Measurements from ENCODE around the gene TECR. TPM values are rescaled to one million over a fixed set of nuclear protein-coding genes. Genes with fewer than 3 reads are reported as not detected.

Gene TECR
- total RNA-seq, 1 donor from 2014 or later = 20.0 TPM

DNA sequence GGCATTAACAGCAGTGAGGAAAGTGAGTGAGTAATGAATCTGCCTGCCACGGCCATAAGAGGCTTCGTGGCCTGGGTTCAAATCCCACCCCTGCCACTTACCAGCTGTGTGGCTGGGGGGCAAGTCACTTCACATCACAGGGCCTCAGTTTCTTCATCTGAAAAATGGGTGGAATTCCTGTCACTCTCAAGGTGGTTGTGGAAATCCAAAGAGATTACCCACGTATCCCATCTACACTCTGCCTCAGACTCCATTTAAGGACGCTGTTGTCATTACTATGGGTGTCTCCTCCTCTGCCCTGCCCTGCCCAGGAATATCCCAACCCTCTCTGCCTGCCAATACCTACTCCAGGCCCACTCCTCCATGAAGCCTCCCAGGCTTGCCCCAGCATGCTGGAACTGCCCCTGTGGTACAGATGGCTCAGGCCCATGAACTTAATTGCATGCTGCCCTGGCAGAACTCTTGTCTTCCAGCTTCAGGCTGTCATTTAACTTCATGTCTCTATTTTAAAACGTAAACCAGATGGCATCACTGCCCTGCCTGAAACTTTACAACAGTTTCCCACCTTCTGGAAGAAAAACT, 36.5 kb upstream of the TECR start:
- H3K36me3 ChIP-seq (ENCODE audit: control insufficient read depth, insufficient read depth, low read length) = peaks cover 20% of the 10 kb centered on the region
- H3K27me3 ChIP-seq (ENCODE audit: control insufficient read depth, insufficient read depth, low read length) = no peaks in the 10 kb centered on the region
- H3K4me3 ChIP-seq (ENCODE audit: low read depth, low read length) = no peak overlapping the region
- DNase-seq (ENCODE audit: low read depth) (no peak), FAIRE-seq (no peak)
- TF ChIP-seq, protein P1, sequence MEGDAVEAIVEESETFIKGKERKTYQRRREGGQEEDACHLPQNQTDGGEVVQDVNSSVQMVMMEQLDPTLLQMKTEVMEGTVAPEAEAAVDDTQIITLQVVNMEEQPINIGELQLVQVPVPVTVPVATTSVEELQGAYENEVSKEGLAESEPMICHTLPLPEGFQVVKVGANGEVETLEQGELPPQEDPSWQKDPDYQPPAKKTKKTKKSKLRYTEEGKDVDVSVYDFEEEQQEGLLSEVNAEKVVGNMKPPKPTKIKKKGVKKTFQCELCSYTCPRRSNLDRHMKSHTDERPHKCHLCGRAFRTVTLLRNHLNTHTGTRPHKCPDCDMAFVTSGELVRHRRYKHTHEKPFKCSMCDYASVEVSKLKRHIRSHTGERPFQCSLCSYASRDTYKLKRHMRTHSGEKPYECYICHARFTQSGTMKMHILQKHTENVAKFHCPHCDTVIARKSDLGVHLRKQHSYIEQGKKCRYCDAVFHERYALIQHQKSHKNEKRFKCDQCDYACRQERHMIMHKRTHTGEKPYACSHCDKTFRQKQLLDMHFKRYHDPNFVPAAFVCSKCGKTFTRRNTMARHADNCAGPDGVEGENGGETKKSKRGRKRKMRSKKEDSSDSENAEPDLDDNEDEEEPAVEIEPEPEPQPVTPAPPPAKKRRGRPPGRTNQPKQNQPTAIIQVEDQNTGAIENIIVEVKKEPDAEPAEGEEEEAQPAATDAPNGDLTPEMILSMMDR (IDR thresholded peaks at IDR 0.05; ENCODE audit: insufficient read depth, low read length, severe bottlenecking) = no peak

DNA sequence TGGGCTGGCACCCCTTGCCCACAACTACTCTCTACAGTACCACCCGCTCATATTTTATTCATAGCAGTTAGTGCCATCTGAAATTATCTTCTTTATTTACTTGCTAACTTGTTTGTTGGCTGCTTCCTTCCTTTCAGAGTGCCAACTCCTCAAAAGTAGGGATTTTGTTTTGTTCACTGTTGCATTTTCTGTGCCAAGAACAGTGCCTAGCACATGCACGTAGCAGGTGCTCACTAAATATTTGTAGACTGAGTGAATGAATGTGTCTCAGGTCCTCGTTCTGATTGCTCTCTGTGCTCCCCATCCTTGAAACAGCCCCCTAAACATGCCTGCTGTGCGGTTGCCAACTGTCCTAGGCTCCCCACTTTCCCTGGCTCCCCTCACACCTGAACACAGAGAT, 35.0 kb upstream of the TECR start:
- Histone ChIP-seq H3K36me3 (ENCODE audit: control insufficient read depth, insufficient read depth, low read length) (peaks cover 17% of the 10 kb centered on the region), H3K4me3 (ENCODE audit: low read depth, low read length) (peak overlapping the region; percentile 82), H3K27me3 (ENCODE audit: control insufficient read depth, insufficient read depth, low read length) (no peaks in the 10 kb centered on the region)
- FAIRE-seq (no peak), DNase-seq (ENCODE audit: low read depth) (no peak)
- TF ChIP-seq, protein P1 (IDR thresholded peaks at IDR 0.05; ENCODE audit: insufficient read depth, low read length, severe bottlenecking) = no peak

DNA sequence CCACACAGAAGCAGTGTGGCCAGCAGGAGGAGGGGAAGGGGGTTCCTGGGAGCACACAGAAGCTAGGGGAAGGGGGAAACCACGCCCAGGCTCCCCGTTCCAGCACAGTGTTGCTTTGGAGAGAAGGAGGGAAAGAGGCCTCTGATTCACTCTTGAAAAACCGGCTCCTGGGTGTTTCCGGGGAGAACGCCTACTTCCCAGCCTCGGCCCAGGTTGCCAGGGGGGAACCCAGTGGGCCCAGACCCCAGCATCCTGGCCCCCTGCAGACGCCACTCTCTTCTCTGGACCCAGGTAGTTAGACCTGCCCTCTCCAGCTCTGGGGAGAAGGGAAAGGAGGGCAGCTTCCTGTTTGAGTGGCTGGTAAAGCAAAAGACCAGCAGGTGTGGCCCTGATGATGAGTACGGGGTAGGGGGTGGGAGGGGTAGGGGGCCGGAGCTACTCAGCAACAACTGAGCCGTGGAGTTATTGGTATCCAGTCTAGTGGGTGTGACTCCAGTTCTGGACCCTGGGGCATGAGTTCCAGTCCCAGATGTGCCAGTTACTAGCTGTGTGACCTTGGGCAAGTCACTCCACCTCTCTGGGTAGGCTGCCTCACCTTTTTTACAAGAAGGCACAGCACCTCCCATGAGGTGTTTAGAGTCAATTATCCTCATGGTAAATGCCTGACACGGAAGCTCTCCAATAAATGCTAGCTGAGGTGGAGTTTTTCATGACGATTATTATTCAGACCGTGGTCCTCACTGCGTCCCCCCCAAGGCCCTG, 34.3 kb upstream of the TECR start:
- no peaks in the 10 kb centered on the region for H3K27me3 ChIP-seq (ENCODE audit: control insufficient read depth, insufficient read depth, low read length)
- H3K36me3 ChIP-seq (ENCODE audit: control insufficient read depth, insufficient read depth, low read length) = peaks cover 16% of the 10 kb centered on the region
- FAIRE-seq (no peak), DNase-seq (ENCODE audit: low read depth) (peak; percentile 70)
- TF ChIP-seq, protein P1 (IDR thresholded peaks at IDR 0.05; ENCODE audit: insufficient read depth, low read length, severe bottlenecking) = no peak
- H3K4me3 ChIP-seq (ENCODE audit: low read depth, low read length) = peak overlapping the region; percentile 82

DNA sequence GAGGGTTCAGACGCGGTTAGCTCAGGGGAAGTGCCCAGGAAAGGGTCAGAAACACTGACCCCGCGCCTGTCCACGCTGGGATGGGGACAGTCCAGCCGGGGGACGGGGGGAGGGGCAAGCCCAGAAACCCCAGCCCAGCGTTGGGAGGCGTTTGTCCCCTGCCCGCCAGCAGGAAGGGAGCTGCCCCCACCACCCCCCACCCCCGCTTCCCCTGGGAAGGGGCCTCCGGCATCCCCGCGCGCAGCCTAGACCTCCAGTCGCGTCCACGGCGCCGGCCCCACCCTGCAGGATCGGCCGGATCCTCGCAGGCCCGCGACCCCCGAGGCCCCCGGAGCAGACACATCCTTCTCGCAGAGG, 33.7 kb upstream of the TECR start:
- Histone ChIP-seq H3K36me3 (ENCODE audit: control insufficient read depth, insufficient read depth, low read length) (peaks cover 16% of the 10 kb centered on the region), H3K27me3 (ENCODE audit: control insufficient read depth, insufficient read depth, low read length) (no peaks in the 10 kb centered on the region), H3K4me3 (ENCODE audit: low read depth, low read length) (peak overlapping the region; percentile 82)
- DNase-seq (ENCODE audit: low read depth) = no peak
- TF ChIP-seq, protein P1 (IDR thresholded peaks at IDR 0.05; ENCODE audit: insufficient read depth, low read length, severe bottlenecking) = no peak
- FAIRE-seq = no peak

DNA sequence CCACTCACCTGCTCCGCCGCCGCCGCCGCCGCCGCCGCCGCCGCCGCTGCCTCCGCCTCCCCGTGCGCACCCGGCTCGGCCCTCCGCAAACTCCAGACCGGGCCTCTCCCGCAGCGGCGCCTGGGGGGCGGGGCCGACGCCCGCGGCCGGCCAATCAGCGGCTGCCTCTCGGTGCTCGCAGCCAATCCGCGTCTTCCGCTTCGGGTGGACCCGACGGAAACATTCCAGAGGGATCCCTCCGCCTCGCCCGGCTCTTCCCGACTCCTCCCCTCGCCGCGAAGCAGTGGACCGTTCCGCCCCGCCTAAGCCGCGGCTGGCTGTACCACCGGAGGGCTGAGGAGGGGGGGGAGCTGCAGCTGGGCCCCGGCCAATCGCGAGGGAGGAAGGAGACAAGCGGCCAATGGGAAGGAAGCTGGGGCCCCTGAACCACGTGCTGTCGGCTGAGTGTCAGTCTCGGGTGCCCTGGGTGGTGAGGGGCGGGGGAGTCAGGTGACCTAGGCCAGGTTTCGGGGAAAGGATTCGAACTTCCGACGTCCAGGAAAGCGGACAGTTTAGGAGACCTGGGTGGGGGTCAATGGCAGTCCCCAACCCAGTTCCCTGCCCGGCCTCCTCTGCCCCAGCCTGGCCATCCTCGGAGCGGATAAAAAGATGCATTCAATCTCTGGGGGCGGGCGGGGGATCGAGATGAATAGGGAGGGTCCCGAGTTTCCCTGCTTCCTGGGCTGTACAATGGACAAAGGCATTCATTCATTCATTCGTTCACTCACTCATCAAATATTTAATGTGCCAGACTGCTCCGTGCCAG, 33.2 kb upstream of the TECR start, which contains the start of gene GIPC1:
Gene GIPC1 (minus strand): TSS at position 99 of the 805 bp plus-strand sequence. CDS start 13,151 bp downstream, outside the sequence.
- peak within 1 kb of the TSS; percentile 82 for H3K4me3 ChIP-seq (ENCODE audit: low read depth, low read length)
- DNase-seq (ENCODE audit: low read depth) (peak; percentile 92), FAIRE-seq (no peak)
- TF ChIP-seq, protein P1 (IDR thresholded peaks at IDR 0.05; ENCODE audit: insufficient read depth, low read length, severe bottlenecking) = no peak
- H3K36me3 ChIP-seq (ENCODE audit: control insufficient read depth, insufficient read depth, low read length) = peaks cover 15% of the 10 kb centered on the region
- no peaks in the 10 kb centered on the region for H3K27me3 ChIP-seq (ENCODE audit: control insufficient read depth, insufficient read depth, low read length)

All from bronchial epithelial cell (primary cell).